DMS153 treated with DMSO at 0.1 percent for 48 hours (cell line): ENCODE data around the gene TEX11.
"Not testable (repeated sequence)": the region's sequence is repeated elsewhere in the genome, so short reads cannot be mapped to it uniquely, and the experiment has no call there.

Experiments used
- DNase-seq: peaks from one replicate; lab custom pipeline; 2025; ENCODE audit not compliant: unreplicated experiment; lab: John Stamatoyannopoulos, UW

The TEX11 gene

DNA sequence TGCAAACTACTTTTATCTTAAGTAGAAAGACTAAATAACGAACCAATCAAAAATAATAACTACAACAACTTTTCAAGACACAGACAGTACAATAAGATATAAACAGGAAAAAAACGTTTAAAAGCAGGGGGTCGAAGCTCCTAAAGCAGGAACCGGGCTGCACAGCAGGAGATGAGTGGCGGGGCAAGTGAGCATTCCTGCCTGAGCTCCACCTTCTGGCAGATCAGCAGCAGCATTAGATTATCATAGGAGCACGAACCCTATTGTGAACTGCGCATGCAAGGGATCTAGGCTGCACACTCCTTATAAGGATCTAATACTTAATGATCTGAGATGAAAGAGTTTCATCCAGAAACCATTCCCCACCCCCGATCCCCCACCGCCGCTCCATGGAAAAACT is 146.2 kb downstream of the TEX11 start:
- no peak for DNase-seq

DNA sequence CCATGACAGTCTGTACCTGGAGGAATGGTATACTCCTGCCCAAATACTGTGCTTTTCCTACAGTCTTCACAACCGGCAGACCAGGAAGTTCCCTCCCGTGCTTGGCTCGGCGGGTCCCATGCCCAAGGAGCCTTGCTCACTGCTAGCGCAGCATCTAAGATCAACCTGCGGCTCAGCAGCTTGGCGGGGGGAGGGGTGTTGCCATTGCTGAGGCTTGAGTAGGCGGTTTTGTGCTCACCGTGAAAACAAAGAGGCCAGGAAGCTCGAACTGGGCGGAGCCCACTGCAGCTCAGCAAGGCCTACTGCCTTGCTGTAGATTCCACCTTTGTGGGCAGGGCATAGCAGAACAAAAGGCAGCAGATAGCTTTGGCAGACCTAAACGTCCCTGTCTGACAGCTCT is 152.7 kb downstream of the TEX11 start:
- DNase-seq: no peak

GRCh38 chrX:70754169-70754848 is 154.2 kb downstream of the TEX11 start:
- DNase-seq: no peak

GRCh38 chrX:70733774-70734173 is 174.7 kb downstream of the TEX11 start:
- DNase-seq: not testable (repeated sequence)

DNA sequence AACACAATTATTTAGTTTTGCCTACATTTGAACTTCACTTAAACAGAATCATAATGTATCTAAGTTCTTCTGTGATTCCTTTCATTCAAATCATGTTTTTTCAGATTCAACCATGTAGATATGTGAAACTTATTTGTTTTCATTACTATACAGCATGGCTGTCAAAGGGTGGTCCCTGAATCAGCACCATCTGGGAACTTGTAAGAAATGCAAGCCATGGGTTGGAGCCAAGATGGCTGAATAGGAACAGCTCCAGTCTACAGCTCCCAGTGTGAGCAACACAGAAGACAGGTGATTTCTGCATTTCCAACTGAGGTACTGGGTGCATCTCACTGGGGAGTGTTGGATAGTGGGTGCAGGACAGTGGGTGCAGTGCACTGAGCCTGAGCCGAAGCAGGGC is 180.6 kb downstream of the TEX11 start:
- DNase-seq: not testable (repeated sequence)

DNA sequence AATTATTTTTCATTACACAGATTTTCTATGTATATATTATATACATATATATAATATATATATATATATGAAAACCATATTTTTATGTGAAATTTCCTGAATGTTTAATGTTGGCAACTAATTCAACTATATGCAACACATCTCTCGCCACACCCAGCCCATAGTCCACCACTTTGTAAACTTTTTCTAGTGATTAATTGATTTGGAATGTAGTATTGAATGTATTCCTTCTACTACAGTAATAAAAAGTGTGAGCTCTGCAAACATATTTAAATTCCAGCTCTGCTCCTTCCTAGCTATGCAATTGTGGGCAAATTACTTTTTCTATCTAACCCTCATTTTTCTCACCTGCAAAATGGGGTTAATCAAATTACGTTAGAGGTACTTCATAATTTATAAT is 187.8 kb downstream of the TEX11 start:
- DNase-seq: no peak

- DNase-seq: not testable (repeated sequence)
These were observed 197.2 kb downstream of the TEX11 start for GRCh38 chrX:70711336-70711735.

- DNase-seq: no peak
These were observed 214.0 kb downstream of the TEX11 start for GRCh38 chrX:70694339-70695122.

DNA sequence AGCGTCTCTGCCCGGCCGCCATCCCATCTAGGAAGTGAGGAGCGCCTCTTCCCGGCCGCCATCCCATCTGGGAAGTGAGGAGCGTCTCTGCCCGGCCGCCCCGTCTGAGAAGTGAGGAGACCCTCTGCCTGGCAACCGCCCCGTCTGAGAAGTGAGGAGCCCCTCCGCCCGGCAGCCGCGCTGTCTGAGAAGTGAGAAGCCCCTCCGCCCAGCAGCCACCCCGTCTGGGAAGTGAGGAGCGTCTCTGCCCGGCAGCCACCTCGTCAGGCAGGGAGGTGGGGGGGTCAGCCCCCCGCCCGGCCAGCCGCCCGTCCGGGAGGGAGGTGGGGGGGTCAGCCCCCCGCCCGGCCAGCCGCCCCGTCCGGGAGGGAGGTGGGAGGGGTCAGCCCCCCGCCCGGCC is 229.1 kb downstream of the TEX11 start:
- not testable (repeated sequence) for DNase-seq

DNA sequence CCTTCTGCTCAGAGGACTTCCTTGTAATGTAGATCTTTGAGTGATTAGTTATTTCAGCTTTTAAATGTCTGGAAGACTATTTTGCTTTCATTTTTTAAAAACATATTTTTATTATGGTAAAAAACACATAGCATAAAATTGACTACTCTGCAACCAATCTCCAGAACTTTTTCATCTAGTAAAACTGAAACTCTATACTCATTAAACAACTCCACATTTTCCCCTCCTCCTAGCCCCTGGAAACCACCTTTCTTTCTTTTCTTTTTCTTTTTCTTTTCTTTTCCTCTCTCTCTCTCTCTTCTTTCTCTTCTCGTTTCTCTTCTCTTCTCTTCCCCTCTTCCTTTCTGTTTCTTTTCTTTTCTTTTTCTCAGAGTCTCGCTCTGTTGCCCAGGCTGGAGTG is 233.2 kb downstream of the TEX11 start:
- DNase-seq: no peak

GRCh38 chrX:70672326-70672725 is 236.2 kb downstream of the TEX11 start:
- no peak for DNase-seq

DNA sequence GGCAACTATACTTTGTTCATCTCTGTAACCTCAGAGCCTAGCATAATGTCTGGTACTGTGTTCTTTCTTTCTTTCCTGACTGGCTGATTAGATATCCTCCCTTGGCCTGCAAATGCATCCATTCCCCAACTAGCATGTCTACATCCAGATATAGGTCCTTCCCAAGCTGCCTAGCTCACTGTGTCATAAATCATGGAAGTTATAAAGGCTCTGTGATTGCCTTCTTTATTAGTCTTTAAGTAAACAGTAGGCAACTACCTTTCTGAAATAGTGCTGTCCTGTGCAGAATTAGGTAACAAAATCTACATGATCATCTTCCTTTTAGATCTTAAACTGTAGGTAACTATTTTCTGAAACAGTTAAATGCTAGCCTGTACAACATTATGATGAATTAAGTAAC is 239.4 kb downstream of the TEX11 start:
- DNase-seq: no peak

- no peak for DNase-seq
These were observed 243.8 kb downstream of the TEX11 start for GRCh38 chrX:70664726-70665125.

- not testable (repeated sequence) for DNase-seq
These were observed 247.4 kb downstream of the TEX11 start for GRCh38 chrX:70661124-70661523.

DNA sequence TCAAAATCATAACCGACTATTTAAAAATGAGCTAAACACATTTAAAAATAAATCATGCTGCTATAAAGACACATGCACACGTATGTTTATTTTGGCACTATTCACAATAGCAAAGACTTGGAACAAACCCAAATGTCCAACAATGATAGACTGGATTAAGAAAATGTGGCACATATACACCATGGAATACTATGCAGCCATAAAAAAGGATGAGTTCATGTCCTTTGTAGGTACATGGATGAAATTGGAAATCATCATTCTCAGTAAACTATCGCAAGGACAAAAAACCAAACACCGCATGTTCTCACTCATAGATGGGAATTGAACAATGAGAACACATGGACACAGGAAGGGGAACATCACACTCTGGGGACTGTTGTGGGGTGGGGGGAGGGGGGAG is 251.0 kb downstream of the TEX11 start:
- DNase-seq: not testable (repeated sequence)

DNA sequence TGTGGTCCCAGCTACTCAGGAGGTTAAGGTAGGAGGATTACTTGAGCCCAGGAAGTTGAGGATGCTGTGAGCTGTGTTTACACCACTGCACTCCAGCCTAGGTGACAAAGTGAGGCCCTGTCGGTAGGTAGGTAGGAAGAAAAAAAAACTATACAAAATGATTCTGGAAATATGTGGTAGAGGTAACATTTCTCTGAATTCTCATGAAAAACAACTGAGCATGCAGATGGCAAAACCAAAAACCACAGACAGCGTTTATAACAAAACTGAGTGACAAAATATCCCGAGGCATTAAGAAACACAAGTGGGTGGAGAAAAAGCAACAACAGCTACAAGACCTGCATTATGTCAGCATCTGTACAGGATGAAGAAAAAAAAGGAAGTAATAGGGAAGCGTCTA is 252.2 kb downstream of the TEX11 start:
- no peak for DNase-seq

GRCh38 chrX:70647910-70648309 is 260.6 kb downstream of the TEX11 start:
- not testable (repeated sequence) for DNase-seq

DNA sequence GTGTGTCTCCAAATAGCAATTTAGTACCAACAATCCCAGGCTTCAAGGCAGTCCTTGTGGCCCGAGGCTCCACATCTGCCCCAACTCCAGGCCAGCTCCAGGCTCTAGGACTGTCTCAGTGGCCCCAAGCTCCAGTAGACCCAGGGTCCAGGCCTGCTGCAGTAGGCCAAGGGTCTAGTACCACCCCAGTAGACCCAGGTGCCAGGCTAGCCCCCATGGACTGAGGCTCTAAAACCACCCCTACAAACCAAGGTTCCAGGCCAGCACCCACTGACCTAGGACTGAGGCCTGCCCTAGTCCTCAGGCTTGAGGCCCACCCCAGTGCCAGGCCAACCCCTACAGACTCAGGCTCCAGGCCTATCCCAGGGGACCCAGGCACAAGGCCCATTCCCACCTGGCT is 272.3 kb downstream of the TEX11 start:
- DNase-seq: no peak

DNA sequence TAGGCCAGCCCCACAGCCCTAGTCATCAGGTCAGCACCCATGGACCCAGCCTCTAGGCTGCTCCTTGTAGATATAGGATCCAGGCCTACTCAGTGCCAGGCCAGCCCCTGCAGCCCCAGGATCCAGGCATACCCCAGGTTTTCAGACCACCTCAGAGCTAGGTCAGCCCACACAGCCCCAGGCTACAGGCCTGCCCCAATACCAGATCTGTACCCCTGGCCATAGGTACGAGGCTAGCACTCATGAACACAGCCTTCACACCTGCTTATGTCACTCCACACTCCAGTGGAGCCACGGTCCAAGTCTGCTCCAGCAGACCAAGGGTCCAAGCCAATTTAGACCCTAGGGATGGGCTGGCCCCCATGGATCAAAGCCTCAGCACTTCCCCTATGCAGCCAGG is 272.8 kb downstream of the TEX11 start:
- DNase-seq: no peak

DNA sequence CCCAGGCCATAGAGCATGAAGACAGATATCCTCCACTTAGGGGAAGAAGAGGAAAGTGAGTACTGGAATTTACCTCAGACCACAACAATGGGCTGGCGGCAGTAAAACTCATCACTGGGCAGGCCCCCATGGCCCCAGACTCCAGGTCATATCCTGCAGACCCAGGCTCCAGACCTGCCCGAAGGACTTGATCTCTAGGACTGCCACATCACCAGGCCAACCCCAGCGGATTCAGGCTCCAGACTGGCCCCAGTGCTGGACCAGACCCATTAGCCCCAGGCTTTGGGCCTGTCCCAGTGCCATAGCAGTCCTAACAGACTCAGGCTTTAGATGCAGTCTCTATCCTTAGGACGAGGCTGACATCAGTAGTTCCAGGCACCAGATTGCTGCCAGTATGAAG is 273.3 kb downstream of the TEX11 start:
- no peak for DNase-seq

DNA sequence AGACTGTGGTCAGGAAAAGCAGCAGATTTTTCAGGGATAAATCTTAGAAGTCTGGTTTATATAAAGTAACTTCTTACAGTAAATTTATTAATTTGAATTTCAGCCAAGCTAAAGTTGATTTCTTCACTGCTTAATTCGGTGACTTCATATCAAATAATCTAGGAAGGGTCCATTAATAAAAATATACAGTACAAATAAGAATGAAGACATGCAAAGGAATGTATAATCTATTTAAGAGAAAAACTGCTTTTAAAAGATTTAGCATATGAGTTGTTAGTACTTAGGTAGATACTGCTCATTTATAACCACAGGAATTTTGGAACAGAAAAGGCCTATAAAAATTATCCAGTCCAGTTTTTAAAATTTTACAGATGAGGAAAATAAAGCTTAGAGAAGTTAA is 286.8 kb downstream of the TEX11 start:
- no peak for DNase-seq

- DNase-seq: no peak
These were observed 290.0 kb downstream of the TEX11 start for GRCh38 chrX:70618467-70618866.

DNA sequence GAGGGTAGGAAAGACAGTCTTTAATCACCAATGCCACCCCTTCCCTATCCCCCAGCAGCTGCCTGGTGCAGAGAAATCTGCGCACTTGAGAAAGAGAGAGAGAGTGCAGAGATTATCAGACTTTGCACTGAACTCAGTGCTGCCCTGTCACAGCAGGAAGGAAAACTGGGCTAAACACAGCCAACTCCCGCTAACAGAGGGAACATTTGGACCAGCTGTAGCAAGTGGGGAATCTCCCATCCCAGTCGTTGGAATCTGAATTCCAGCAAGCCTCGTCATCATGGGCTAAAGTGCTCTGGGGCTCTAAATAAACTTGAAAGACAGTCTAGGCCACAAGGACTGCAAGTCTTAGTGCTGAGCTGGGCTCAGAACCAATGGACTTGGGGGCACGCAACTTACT is 295.2 kb downstream of the TEX11 start:
- no peak for DNase-seq
